GM18511 (cell line): ENCODE data around the gene VEZF1.

Experiments used
- ATAC-seq: cut with Tn5 transposase; IDR thresholded peaks from one replicate; pipeline ENCODE4 v1.9.1; 2021; ENCODE audit warnings: mild to moderate bottlenecking, moderate library complexity; ENCODE audit not compliant: unreplicated experiment

Gene VEZF1, protein sequence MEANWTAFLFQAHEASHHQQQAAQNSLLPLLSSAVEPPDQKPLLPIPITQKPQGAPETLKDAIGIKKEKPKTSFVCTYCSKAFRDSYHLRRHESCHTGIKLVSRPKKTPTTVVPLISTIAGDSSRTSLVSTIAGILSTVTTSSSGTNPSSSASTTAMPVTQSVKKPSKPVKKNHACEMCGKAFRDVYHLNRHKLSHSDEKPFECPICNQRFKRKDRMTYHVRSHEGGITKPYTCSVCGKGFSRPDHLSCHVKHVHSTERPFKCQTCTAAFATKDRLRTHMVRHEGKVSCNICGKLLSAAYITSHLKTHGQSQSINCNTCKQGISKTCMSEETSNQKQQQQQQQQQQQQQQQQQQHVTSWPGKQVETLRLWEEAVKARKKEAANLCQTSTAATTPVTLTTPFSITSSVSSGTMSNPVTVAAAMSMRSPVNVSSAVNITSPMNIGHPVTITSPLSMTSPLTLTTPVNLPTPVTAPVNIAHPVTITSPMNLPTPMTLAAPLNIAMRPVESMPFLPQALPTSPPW

DNA sequence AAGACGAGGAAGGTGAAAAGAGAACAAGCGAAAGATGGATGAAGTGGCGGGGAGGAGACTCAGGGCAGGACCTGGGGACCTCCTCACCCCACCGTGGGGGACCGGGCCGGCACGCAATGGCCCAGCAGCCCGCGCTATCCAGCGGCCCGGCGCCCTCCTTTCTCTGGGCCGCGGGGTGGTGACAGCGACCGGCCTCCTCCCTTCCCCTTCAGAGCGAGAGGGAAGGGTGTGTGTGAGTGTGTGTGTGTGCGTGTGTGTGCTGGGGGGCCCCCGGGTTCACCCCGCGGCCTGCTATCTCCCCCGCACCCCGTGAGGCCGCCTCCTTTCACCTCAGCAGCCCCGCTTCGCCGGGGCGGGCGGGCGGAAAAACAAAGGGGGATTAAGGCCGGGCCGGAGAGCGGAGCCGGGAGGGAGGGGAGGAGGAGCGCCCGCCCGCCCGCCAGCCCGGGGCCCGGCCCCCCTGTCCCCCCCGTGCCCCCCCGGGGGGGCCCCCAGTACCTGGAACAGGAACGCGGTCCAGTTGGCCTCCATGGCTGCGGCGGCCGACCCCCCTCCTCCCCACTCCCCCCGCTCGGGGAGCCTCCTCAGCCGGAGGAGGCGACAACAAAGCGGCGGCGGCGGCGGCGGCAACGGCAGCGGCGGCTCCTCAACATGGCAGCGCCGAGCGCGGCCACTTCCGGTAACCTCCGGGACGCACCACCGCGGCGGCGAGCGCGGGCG lies at the start of gene VEZF1:
TSS of gene VEZF1 (minus strand) at position 674 of the 720 bp plus-strand sequence. CDS start at position 531, 143 bp downstream.
- ATAC-seq = peak; percentile 68

GRCh38 chr17:58032691-58033415 lies 44.8 kb upstream of the VEZF1 start:
- ATAC-seq = no peak

DNA sequence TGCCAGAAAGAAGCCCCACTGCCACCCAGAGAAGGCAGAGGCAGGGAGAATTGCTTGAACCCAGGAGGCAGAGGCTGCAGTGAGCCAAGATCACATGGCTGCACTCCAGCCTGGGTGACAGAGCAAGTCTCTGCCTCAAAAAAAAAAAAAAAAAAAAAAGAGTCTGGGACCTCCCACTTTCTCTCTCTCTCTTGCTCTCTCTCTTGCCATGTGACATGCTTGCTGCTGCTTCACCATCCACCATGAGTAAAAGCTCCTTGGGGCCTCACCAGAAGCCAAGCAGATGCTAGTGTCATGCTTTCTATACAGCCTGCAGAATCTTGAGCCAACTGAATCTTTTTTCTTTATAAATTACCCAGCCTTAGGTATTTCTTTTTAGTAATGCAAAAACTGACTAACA lies 40.5 kb upstream of the VEZF1 start:
- ATAC-seq = no peak

- ATAC-seq = no peak
These were observed 32.3 kb upstream of the VEZF1 start for GRCh38 chr17:58020401-58020800.

- no peak for ATAC-seq
These were observed 31.5 kb upstream of the VEZF1 start for GRCh38 chr17:58019521-58019920.

DNA sequence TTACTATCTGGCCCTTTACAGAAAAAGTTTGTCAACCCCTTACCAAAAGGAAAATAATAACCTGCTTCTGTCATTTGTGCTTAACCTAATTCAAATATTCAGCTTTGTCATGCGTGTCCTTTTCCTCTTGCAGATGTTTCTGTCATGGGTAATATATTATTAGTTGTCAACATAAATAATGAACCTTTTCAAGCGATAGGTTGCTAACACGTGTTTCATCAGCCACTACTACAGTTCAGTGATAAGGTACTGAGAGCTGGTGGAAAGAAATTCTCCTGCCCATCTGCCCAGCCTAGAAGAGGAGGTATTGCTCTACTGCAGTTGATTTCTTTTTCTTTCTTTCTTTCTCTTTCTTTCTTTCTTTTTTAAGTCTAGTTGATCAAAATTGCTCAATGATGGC lies 31.0 kb upstream of the VEZF1 start:
- ATAC-seq = no peak

DNA sequence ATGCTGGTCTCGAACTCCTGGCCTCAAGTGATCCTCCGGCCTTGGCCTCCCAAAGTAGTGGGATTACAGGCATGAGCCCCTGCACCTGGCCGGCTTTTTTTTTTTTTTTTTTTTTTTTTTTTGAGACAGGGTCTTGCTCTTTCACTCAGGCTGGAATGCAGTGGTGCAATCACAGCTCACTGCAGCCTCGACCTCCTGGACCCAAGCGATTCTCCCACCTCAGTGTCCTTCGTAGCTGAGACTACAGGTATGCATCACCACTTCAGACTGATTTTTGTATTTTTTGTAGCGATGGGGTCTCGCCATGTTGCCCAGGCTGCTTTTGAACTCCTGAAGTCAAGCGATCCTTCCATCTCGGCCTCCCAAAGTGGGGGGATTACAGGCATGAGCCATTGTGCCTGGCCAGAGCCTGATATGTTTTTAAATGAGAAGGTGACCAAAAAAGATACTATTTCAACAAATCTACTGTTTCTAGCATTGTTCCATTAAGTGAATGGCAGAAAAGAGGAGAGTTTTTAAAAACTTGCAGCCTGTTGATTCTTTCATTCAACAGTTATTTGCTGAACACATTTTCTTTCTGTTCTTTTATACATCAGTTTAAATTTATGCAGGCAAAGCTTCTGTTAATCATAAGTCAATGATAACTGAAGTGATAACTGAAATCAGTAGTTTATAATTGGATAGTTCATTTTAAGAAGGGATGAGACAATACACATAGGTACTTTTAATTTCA lies 22.2 kb upstream of the VEZF1 start:
- ATAC-seq = no peak

- peak; percentile 39 for ATAC-seq
These were observed 20.0 kb upstream of the VEZF1 start for GRCh38 chr17:58007781-58008706.

- ATAC-seq = peak; percentile 94
These were observed 19.1 kb upstream of the VEZF1 start, which contains the start of gene SRSF1 for GRCh38 chr17:58006924-58007780. Gene SRSF1 (minus strand): TSS chr17:58007246. CDS start chr17:58007137, 109 bp downstream.

GRCh38 chr17:58006560-58006923 lies 18.5 kb upstream of the VEZF1 start:
- ATAC-seq = no peak

- no peak for ATAC-seq
These were observed 17.9 kb upstream of the VEZF1 start for GRCh38 chr17:58005728-58006559.

- no peak for ATAC-seq
These were observed 17.1 kb upstream of the VEZF1 start for GRCh38 chr17:58005031-58005727.

GRCh38 chr17:58004060-58004459 lies 16.0 kb upstream of the VEZF1 start:
- no peak for ATAC-seq

DNA sequence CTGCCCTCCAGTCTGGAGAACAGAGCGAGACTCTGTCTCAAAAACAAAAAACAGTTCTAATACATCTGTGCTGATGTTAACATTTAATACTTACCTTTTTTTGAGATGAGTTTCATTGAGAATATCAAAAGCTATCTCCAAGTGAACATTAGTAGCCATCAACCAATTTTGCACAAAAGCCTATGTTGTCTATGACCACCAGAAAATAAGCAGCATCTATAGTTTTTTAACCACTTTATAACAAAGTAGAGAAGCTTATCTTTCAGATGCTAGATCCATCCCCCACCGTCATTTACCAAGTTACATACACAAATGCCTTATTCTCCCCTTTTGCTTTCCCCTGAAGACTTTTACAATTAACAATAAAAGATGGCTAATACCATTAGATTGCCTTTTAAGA lies 14.9 kb upstream of the VEZF1 start:
- ATAC-seq = no peak

DNA sequence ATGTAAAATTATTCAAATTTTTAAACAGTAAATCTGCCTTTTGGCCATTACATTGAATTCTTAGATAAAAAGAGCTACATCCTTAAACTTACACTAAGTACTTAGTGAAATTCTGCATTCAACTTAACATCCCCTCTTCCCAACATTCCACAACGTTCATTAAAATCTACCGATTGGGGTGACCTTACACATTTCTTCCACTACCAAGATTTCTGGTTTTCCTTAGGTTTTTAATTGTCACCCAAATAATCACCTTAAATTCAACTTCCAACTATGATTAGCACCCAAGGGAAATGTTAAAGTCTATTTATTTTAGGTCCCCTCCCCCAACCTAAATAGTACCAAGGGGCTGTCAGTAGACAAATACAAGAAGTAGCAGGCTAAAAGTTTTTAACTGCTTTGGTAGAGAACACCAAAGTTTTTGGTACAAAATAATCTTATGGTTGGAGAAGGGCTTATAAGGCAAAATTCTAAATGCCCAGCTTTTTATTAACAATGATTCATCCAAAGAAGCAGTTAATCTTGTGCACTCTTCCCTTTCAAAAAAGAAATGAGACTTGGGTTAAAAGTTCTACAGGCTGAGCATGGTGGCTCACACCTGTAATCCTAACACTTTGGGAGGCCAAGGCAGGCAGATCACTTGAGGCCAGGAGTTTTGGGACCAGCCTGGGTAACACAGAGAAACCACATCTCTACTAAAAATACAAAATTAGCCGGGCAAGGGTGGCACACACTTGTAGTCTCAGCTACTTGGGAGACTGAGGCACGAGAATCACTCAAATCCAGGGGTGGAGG lies 14.3 kb upstream of the VEZF1 start:
- no peak for ATAC-seq

DNA sequence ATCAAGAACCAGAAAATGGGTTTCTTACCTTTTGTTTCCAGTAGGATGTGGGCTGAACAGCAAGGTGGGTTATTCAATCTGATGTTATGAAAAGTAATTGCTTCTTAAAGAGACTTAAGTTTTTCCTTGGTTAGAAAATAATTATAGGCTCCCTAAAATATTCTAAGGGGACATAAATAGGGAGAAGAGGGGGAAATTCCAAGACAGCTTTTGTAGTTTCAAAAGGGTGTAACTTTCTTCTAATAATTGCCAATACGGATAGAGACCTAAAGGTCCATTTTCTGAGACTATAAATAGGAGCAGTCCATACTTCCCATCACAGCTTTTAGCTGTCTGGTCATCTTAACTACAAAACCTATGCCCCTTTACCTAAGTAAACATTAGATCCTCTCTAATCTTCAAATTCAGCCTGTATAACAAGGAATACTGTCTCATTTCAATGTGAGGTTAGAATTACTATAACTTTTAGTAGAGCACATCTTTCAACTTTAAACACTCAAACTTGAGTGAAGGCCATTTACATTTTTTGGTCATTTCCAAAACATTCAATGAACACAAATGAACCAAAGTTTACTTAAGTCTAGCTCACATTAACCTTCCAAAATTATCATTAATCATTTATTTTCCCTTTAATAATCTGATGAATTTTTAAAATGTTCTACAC lies 13.5 kb upstream of the VEZF1 start:
- ATAC-seq = no peak
